Activated CD8-positive, alpha-beta memory T cell treated with anti-CD3 and anti-CD28 coated beads for 36 hours (primary cell): ENCODE results near the gene L2HGDH. TPM values are rescaled to one million over a fixed set of nuclear protein-coding genes. Genes with fewer than 3 reads are reported as not detected.
"Not testable (repeated sequence)": the region's sequence is repeated elsewhere in the genome, so short reads cannot be mapped to it uniquely, and the experiment has no call there.

Experiments
- CTCF ChIA-PET: fragments of 350-600 bp; sonication (Branson Sonifier 250); formaldehyde crosslinking; loops from one replicate; lab custom pipeline; 2021; ENCODE audit warnings: antibody characterized with exemption; lab: Charles Lee
- POLR2A ChIA-PET: fragments of 350-600 bp; sonication (Branson Sonifier 250); formaldehyde crosslinking; loops from one replicate; lab custom pipeline; 2021; ENCODE audit warnings: antibody characterized with exemption; lab: Charles Lee
- total RNA-seq, 2 experiments: library from RNA; stranded (reverse); gene quantifications; one replicate each; pipeline ENCODE4 v1.2.3, GENCODE V29; 2021

L2HGDH gene
- total RNA-seq = 10 to 100 TPM; 20.9 to 21.0 TPM

- ChIA-PET CTCF (interaction anchor here (0.6 to 2.8 kb wide), 3 partner anchors 9 to 224 kb away, joined by 3 to 12 read pairs (median 4); no protein-coding TSS in a partner anchor), POLR2A (interaction anchor here (0.6 to 1.5 kb wide), 7 partner anchors 9 to 630 kb away, joined by 3 to 11 read pairs (median 4); partner anchors contain the start of gene MAP4K5)
Observed at GRCh38 chr14:50311972-50312733, at the start of gene L2HGDH, which contains the start of gene DMAC2L. TSS of gene L2HGDH (minus strand) at chr14:50312229. CDS start at chr14:50312150, 79 bp downstream. TSS of gene DMAC2L (plus strand) at chr14:50312324. CDS start at chr14:50321488, 9,164 bp downstream.

GRCh38 chr14:50360851-50361250, 48.8 kb upstream of the L2HGDH start:
- POLR2A ChIA-PET = no interaction called here

GRCh38 chr14:50360093-50360492, 48.1 kb upstream of the L2HGDH start:
- ChIA-PET CTCF (interaction anchor here (0.7 kb wide), 1 partner anchor 20 kb away, joined by 3 read pairs; no protein-coding TSS in a partner anchor), POLR2A (no interaction called here)

More at GRCh38 chr14:50360851-50361250, 48.8 kb upstream of the L2HGDH start:
- CTCF ChIA-PET = no interaction called here

- POLR2A ChIA-PET = no interaction called here
- CTCF ChIA-PET = interaction anchor here (0.7 kb wide), 1 partner anchor 20 kb away, joined by 3 read pairs; no protein-coding TSS in a partner anchor
Observed at GRCh38 chr14:50359631-50360030, 47.6 kb upstream of the L2HGDH start.

GRCh38 chr14:50357753-50358395, 45.8 kb upstream of the L2HGDH start:
- POLR2A ChIA-PET = no interaction called here
- CTCF ChIA-PET = no interaction called here

GRCh38 chr14:50357124-50357523, 45.1 kb upstream of the L2HGDH start:
- CTCF ChIA-PET = no interaction called here
- POLR2A ChIA-PET = no interaction called here

GRCh38 chr14:50356283-50356682, 44.3 kb upstream of the L2HGDH start:
- POLR2A ChIA-PET, CTCF ChIA-PET: not testable (repeated sequence)

- POLR2A ChIA-PET = no interaction called here
- CTCF ChIA-PET = interaction anchor here (0.6 kb wide), 1 partner anchor 888 kb away, joined by 8 read pairs; no protein-coding TSS in a partner anchor
Observed at GRCh38 chr14:50355692-50356091, 43.7 kb upstream of the L2HGDH start.

GRCh38 chr14:50354527-50354926, 42.5 kb upstream of the L2HGDH start:
- ChIA-PET CTCF (no interaction called here), POLR2A (no interaction called here)

GRCh38 chr14:50353126-50353525, 41.1 kb upstream of the L2HGDH start:
- ChIA-PET CTCF (no interaction called here), POLR2A (no interaction called here)

- CTCF ChIA-PET = no interaction called here
- POLR2A ChIA-PET = no interaction called here
Observed at GRCh38 chr14:50352584-50352983, 40.6 kb upstream of the L2HGDH start.

- ChIA-PET CTCF (interaction anchor here (1.1 kb wide), 1 partner anchor 30 kb away, joined by 3 read pairs; no protein-coding TSS in a partner anchor), POLR2A (interaction anchor here (0.6 kb wide), 1 partner anchor 72 kb away, joined by 4 read pairs; no protein-coding TSS in a partner anchor)
Observed at GRCh38 chr14:50350975-50351374, 38.9 kb upstream of the L2HGDH start.

GRCh38 chr14:50348933-50349332, 36.9 kb upstream of the L2HGDH start:
- ChIA-PET CTCF (no interaction called here), POLR2A (no interaction called here)

- ChIA-PET CTCF (interaction anchor here (0.6 kb wide), 1 partner anchor 150 kb away, joined by 3 read pairs; no protein-coding TSS in a partner anchor), POLR2A (no interaction called here)
Observed at GRCh38 chr14:50347521-50347920, 35.5 kb upstream of the L2HGDH start.

- POLR2A ChIA-PET = no interaction called here
- CTCF ChIA-PET = no interaction called here
Observed at GRCh38 chr14:50345846-50346422, 33.9 kb upstream of the L2HGDH start.

- CTCF ChIA-PET = interaction anchor here (0.7 to 2.1 kb wide), 4 partner anchors 19 to 373 kb away, joined by 3 to 9 read pairs (median 3); no protein-coding TSS in a partner anchor
- POLR2A ChIA-PET = interaction anchor here (1.1 to 1.2 kb wide), 2 partner anchors 18 to 306 kb away, joined by 5 to 7 read pairs; no protein-coding TSS in a partner anchor
Observed at GRCh38 chr14:50344876-50345563, 33.0 kb upstream of the L2HGDH start.

GRCh38 chr14:50344116-50344775, 32.2 kb upstream of the L2HGDH start:
- POLR2A ChIA-PET = interaction anchor here (0.7 to 1.2 kb wide), 4 partner anchors 18 to 479 kb away, joined by 3 to 7 read pairs (median 5); no protein-coding TSS in a partner anchor
- CTCF ChIA-PET = interaction anchor here (0.7 to 2.1 kb wide), 5 partner anchors 19 to 492 kb away, joined by 3 to 9 read pairs (median 3); no protein-coding TSS in a partner anchor

GRCh38 chr14:50343434-50343833, 31.4 kb upstream of the L2HGDH start:
- CTCF ChIA-PET = interaction anchor here (1.1 to 2.1 kb wide), 2 partner anchors 23 to 51 kb away, joined by 3 to 9 read pairs; no protein-coding TSS in a partner anchor
- POLR2A ChIA-PET = interaction anchor here (1.2 kb wide), 1 partner anchor 305 kb away, joined by 7 read pairs; no protein-coding TSS in a partner anchor
